ENCODE results near the gene PPP1R14C.

PPP1R14C gene

DNA sequence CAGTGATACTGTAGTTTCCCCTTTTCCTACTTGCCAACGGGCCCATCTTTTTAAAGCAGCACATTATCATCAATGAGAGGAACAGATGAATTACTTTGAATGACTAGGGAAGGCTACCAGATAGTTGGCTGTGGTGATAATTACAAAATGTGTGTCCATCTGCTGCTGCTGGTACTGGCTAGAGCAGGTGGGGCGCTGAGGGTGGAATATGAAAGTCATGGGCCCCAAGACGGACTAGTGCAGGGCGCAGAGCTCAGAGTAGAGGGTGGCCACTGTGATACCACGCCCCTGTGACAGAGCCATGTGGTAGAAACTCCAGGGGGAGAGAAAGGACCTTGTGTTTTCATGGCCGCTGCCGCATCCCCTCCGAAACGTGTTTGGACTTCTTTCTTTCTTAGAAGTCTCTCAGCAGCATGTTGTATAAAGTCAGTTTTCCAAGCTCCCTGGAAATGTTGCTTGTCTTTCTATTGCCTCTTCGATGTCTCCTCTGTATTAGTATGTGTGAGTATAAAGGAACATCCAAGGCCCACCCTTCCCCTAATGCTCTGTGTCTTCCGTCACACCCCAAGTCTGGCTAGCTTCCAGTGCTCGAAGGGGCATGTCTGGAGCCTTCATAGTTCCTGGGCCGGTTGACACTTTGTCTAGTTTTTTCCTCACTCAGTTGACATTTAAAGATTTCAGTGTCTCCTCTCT, 88.1 kb downstream of the PPP1R14C start:
- no peak overlapping the region for H3K23ac ChIP-seq (ENCODE audit: low read depth, low read length, poor library complexity)
- no peak overlapping the region for H2BK12ac ChIP-seq (ENCODE audit: low read length)
- H3K18ac ChIP-seq (ENCODE audit: low read length) = no peak overlapping the region
- H3K4ac ChIP-seq (ENCODE audit: low read length) = no peak overlapping the region
- H3K79me1 ChIP-seq (ENCODE audit: low read depth, low read length) = no peaks in the 10 kb centered on the region
- H3K9me3 ChIP-seq (replicated peaks in 1 of 2; ENCODE audit: control insufficient read depth in 2 of 2, insufficient read depth in 1 of 2, low read depth in 1 of 2, low read length in 2 of 2) = peaks cover 0 to 7% of the 10 kb centered on the region in 2 donors
- no peak overlapping the region for H4K91ac ChIP-seq (ENCODE audit: low read depth, low read length, poor library complexity)
- H3K4me1 ChIP-seq (ENCODE audit: control insufficient read depth in 2 of 2, insufficient read depth in 1 of 2, low read depth in 1 of 2, low read length in 2 of 2) = peaks cover 0 to 9% of the 10 kb centered on the region in 2 donors
- no peaks in the 10 kb centered on the region for H3K27me3 ChIP-seq (ENCODE audit: control insufficient read depth in 3 of 3, insufficient read depth in 3 of 3, low read depth in 1 of 3, low read length in 3 of 3)
- H3K4me2 ChIP-seq (ENCODE audit: insufficient read depth, low read length, poor library complexity, severe bottlenecking) = no peak overlapping the region
- no peak overlapping the region for H3K9ac ChIP-seq (ENCODE audit: low read depth, low read length, poor library complexity)
- WGBS, 2 donors (ENCODE audit: extremely low coverage in 2 of 2, insufficient read length in 2 of 2, insufficient replicate concordance in 1 of 2) = no CpG with 5 or more reads among the region's 13 CpGs
- H2AK5ac ChIP-seq (ENCODE audit: low read depth, low read length) = no peak overlapping the region
- no peak overlapping the region for H2BK15ac ChIP-seq (ENCODE audit: low read length)
- H2BK5ac ChIP-seq (ENCODE audit: low read length) = no peak overlapping the region
- peaks cover 0 to 7% of the 10 kb centered on the region in 2 donors for H3K36me3 ChIP-seq (replicated peaks in 1 of 2; ENCODE audit: control insufficient read depth in 2 of 2, insufficient read depth in 2 of 2, low read length in 2 of 2)
- no peak overlapping the region for H2AFZ ChIP-seq (ENCODE audit: low read length)
- H4K8ac ChIP-seq (ENCODE audit: low read depth, low read length) = no peak overlapping the region
- no peak overlapping the region for H3K4me3 ChIP-seq (ENCODE audit: low read length in 2 of 2)
- H3K27ac ChIP-seq (replicated peaks; ENCODE audit: low read length) = no peak overlapping the region
- no peak for DNase-seq (ENCODE audit: low spot score)
- no peak overlapping the region for H2BK120ac ChIP-seq (ENCODE audit: low read depth, low read length)
- no peak overlapping the region for H3K14ac ChIP-seq (ENCODE audit: low read length)

GRCh38 chr6:150231525-150231850, 88.6 kb downstream of the PPP1R14C start:
- Histone ChIP-seq H3K27ac (replicated peaks; ENCODE audit: low read length) (no peak overlapping the region), H3K27me3 (ENCODE audit: control insufficient read depth in 3 of 3, insufficient read depth in 3 of 3, low read depth in 1 of 3, low read length in 3 of 3) (no peaks in the 10 kb centered on the region), H2AK5ac (ENCODE audit: low read depth, low read length) (no peak overlapping the region), H4K91ac (ENCODE audit: low read depth, low read length, poor library complexity) (no peak overlapping the region), H3K4me3 (ENCODE audit: low read length in 2 of 2) (no peak overlapping the region), H3K23ac (ENCODE audit: low read depth, low read length, poor library complexity) (no peak overlapping the region), H3K4ac (ENCODE audit: low read length) (no peak overlapping the region), H2BK5ac (ENCODE audit: low read length) (no peak overlapping the region), H3K9me3 (replicated peaks in 1 of 2; ENCODE audit: control insufficient read depth in 2 of 2, insufficient read depth in 1 of 2, low read depth in 1 of 2, low read length in 2 of 2) (peaks cover 0 to 7% of the 10 kb centered on the region in 2 donors), H3K4me1 (ENCODE audit: control insufficient read depth in 2 of 2, insufficient read depth in 1 of 2, low read depth in 1 of 2, low read length in 2 of 2) (peaks cover 0 to 9% of the 10 kb centered on the region in 2 donors), H2AFZ (ENCODE audit: low read length) (no peak overlapping the region), H3K18ac (ENCODE audit: low read length) (no peak overlapping the region), H2BK12ac (ENCODE audit: low read length) (no peak overlapping the region), H3K79me1 (ENCODE audit: low read depth, low read length) (no peaks in the 10 kb centered on the region), H3K4me2 (ENCODE audit: insufficient read depth, low read length, poor library complexity, severe bottlenecking) (no peak overlapping the region), H2BK120ac (ENCODE audit: low read depth, low read length) (no peak overlapping the region), H3K9ac (ENCODE audit: low read depth, low read length, poor library complexity) (no peak overlapping the region), H4K8ac (ENCODE audit: low read depth, low read length) (no peak overlapping the region), H3K14ac (ENCODE audit: low read length) (no peak overlapping the region), H3K36me3 (replicated peaks in 1 of 2; ENCODE audit: control insufficient read depth in 2 of 2, insufficient read depth in 2 of 2, low read length in 2 of 2) (peaks cover 0 to 7% of the 10 kb centered on the region in 2 donors), H2BK15ac (ENCODE audit: low read length) (no peak overlapping the region)
- DNase-seq (ENCODE audit: low spot score) = no peak
- WGBS, 2 donors (ENCODE audit: extremely low coverage in 2 of 2, insufficient read length in 2 of 2, insufficient replicate concordance in 1 of 2) = no CpG with 5 or more reads among the region's 2 CpGs

DNA sequence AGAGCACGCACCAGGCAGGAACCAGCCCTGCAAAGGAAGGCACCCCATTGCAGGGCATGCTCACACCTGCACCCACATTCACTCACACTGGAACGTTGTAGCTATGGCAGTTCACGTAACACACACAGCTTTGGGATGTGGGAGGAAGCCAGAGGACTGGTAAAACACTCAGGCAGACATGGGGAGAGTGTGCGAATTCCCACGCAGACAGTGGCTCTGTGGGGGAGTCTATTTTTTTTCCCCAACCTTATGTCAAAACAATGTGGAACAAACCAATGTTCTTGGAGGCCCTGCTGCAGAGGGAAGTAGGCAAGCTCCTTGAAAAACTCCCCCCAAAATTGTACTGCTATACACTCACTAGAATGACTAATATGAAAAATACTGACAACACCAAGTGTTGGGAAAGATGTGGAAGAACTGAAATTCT, 91.0 kb downstream of the PPP1R14C start:
- H4K8ac ChIP-seq (ENCODE audit: low read depth, low read length) = no peak overlapping the region
- WGBS, 2 donors (ENCODE audit: extremely low coverage in 2 of 2, insufficient read length in 2 of 2, insufficient replicate concordance in 1 of 2) = no CpG with 5 or more reads among the region's 5 CpGs
- no peak overlapping the region for H3K9ac ChIP-seq (ENCODE audit: low read depth, low read length, poor library complexity)
- no peak overlapping the region for H4K91ac ChIP-seq (ENCODE audit: low read depth, low read length, poor library complexity)
- no peak overlapping the region for H3K4ac ChIP-seq (ENCODE audit: low read length)
- H2BK120ac ChIP-seq (ENCODE audit: low read depth, low read length) = no peak overlapping the region
- H2AK5ac ChIP-seq (ENCODE audit: low read depth, low read length) = no peak overlapping the region
- H2BK15ac ChIP-seq (ENCODE audit: low read length) = no peak overlapping the region
- H3K27ac ChIP-seq (replicated peaks; ENCODE audit: low read length) = no peak overlapping the region
- H3K4me3 ChIP-seq (ENCODE audit: low read length in 2 of 2) = peak overlapping the region in 1 of 2 donors; percentile 65
- H3K36me3 ChIP-seq (replicated peaks in 1 of 2; ENCODE audit: control insufficient read depth in 2 of 2, insufficient read depth in 2 of 2, low read length in 2 of 2) = peaks cover 0 to 7% of the 10 kb centered on the region in 2 donors
- H3K14ac ChIP-seq (ENCODE audit: low read length) = no peak overlapping the region
- no peak overlapping the region for H2BK5ac ChIP-seq (ENCODE audit: low read length)
- peaks cover 0 to 9% of the 10 kb centered on the region in 2 donors for H3K9me3 ChIP-seq (replicated peaks in 1 of 2; ENCODE audit: control insufficient read depth in 2 of 2, insufficient read depth in 1 of 2, low read depth in 1 of 2, low read length in 2 of 2)
- H3K23ac ChIP-seq (ENCODE audit: low read depth, low read length, poor library complexity) = no peak overlapping the region
- no peaks in the 10 kb centered on the region for H3K79me1 ChIP-seq (ENCODE audit: low read depth, low read length)
- H2AFZ ChIP-seq (ENCODE audit: low read length) = no peak overlapping the region
- no peak overlapping the region for H2BK12ac ChIP-seq (ENCODE audit: low read length)
- no peaks in the 10 kb centered on the region for H3K4me1 ChIP-seq (ENCODE audit: control insufficient read depth in 2 of 2, insufficient read depth in 1 of 2, low read depth in 1 of 2, low read length in 2 of 2)
- H3K18ac ChIP-seq (ENCODE audit: low read length) = no peak overlapping the region
- no peak for DNase-seq (ENCODE audit: low spot score)
- H3K4me2 ChIP-seq (ENCODE audit: insufficient read depth, low read length, poor library complexity, severe bottlenecking) = no peak overlapping the region
- H3K27me3 ChIP-seq (ENCODE audit: control insufficient read depth in 3 of 3, insufficient read depth in 3 of 3, low read depth in 1 of 3, low read length in 3 of 3) = no peaks in the 10 kb centered on the region

DNA sequence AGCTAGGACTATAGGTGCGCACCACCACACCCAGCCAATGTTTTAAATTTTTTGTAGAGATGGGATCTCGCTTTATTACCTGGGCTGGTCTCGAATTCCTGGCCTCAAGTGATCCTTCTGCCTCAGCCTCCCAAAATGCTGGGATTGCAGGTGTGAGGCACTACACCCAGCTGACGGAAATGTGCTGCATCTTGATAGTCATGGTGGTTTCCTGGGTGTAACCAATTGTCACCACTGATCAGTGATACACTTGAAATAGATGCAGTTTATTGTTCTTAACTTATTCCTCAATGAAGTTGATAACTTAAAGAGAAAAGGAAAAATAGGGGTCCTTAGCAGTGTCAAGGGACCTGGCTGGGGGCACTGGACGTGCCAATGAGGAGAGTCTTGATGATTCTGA, 92.4 kb downstream of the PPP1R14C start:
- H3K23ac ChIP-seq (ENCODE audit: low read depth, low read length, poor library complexity) = no peak overlapping the region
- H3K18ac ChIP-seq (ENCODE audit: low read length) = no peak overlapping the region
- no peaks in the 10 kb centered on the region for H3K27me3 ChIP-seq (ENCODE audit: control insufficient read depth in 3 of 3, insufficient read depth in 3 of 3, low read depth in 1 of 3, low read length in 3 of 3)
- H2BK120ac ChIP-seq (ENCODE audit: low read depth, low read length) = no peak overlapping the region
- H3K79me1 ChIP-seq (ENCODE audit: low read depth, low read length) = no peaks in the 10 kb centered on the region
- H3K4me1 ChIP-seq (ENCODE audit: control insufficient read depth in 2 of 2, insufficient read depth in 1 of 2, low read depth in 1 of 2, low read length in 2 of 2) = no peaks in the 10 kb centered on the region
- no peak overlapping the region for H2AK5ac ChIP-seq (ENCODE audit: low read depth, low read length)
- peaks cover 0 to 20% of the 10 kb centered on the region in 2 donors for H3K9me3 ChIP-seq (replicated peaks in 1 of 2; ENCODE audit: control insufficient read depth in 2 of 2, insufficient read depth in 1 of 2, low read depth in 1 of 2, low read length in 2 of 2)
- H3K36me3 ChIP-seq (replicated peaks in 1 of 2; ENCODE audit: control insufficient read depth in 2 of 2, insufficient read depth in 2 of 2, low read length in 2 of 2) = peaks cover 0 to 7% of the 10 kb centered on the region in 2 donors
- H2BK12ac ChIP-seq (ENCODE audit: low read length) = no peak overlapping the region
- H3K14ac ChIP-seq (ENCODE audit: low read length) = no peak overlapping the region
- no peak overlapping the region for H2BK5ac ChIP-seq (ENCODE audit: low read length)
- WGBS, 2 donors (ENCODE audit: extremely low coverage in 2 of 2, insufficient read length in 2 of 2, insufficient replicate concordance in 1 of 2) = no CpG with 5 or more reads among the region's 5 CpGs
- no peak overlapping the region for H2AFZ ChIP-seq (ENCODE audit: low read length)
- no peak overlapping the region for H4K91ac ChIP-seq (ENCODE audit: low read depth, low read length, poor library complexity)
- no peak overlapping the region for H2BK15ac ChIP-seq (ENCODE audit: low read length)
- no peak overlapping the region for H3K4me2 ChIP-seq (ENCODE audit: insufficient read depth, low read length, poor library complexity, severe bottlenecking)
- H3K27ac ChIP-seq (replicated peaks; ENCODE audit: low read length) = no peak overlapping the region
- H3K9ac ChIP-seq (ENCODE audit: low read depth, low read length, poor library complexity) = no peak overlapping the region
- DNase-seq (ENCODE audit: low spot score) = no peak
- no peak overlapping the region for H4K8ac ChIP-seq (ENCODE audit: low read depth, low read length)
- H3K4ac ChIP-seq (ENCODE audit: low read length) = no peak overlapping the region
- H3K4me3 ChIP-seq (ENCODE audit: low read length in 2 of 2) = no peak overlapping the region
